ENCODE results near the gene SCARF1. TPM values are rescaled to one million over a fixed set of nuclear protein-coding genes. Genes with fewer than 3 reads are reported as not detected.

SCARF1 gene
- total RNA-seq, 1 experiment from 2014 or later: 0.40 TPM

DNA sequence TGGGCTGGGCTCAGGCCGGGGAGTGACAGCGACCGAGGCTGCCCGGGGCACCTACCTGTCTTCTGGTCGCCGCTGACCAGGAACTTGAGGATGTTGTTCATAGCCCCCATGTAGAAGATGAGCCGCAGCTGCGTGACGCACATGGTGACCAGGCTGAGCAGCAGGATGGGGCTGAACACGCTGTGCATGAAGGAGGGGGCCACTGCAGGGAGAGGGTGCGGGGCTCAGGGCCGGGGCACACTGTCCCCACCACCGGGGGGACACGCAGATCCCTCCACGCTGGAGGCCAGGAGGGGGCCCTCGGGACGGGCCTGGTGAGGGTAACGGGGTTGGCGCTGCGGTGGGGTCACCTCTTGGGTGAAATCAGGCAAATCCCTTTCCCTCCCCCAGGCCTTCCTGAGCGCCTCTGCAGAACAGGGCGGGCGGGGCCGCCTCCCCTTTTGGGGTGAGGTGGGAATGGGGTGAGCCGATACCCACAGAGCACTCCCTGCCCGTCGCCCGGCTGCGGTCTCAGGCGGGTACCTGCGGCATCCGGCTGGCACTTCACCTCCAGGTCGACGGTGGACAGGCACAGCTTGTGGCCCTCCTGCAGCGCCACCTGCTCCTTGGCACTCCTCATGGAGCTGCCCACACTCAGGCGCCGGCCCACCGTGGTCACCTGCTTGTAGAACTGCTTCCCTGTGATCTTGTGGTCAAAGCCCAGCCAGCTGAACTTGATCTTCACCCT is 54.6 kb downstream of the SCARF1 start:
- H3K27me3 Mint-ChIP-seq (ENCODE audit: insufficient read depth, unreplicated experiment): no peaks in the 10 kb centered on the region
- no peaks in the 10 kb centered on the region for H3K9me3 Mint-ChIP-seq (ENCODE audit: unreplicated experiment)
- BruUV-seq (replicated peaks): no TSS peak
- H3K36me3 Mint-ChIP-seq (ENCODE audit: insufficient read depth, unreplicated experiment): no peaks in the 10 kb centered on the region
- no peak for DNase-seq (ENCODE audit: unreplicated experiment)
- H3K4me1 Mint-ChIP-seq (ENCODE audit: insufficient read depth, unreplicated experiment): peaks cover 11% of the 10 kb centered on the region
- ChIA-PET POLR2A (interaction anchor here (0.6 to 2.9 kb wide), 8 partner anchors 14 to 124 kb away, joined by 3 to 21 read pairs (median 4); partner anchors contain the start of genes RILP and SLC43A2), CTCF (interaction anchor here (0.9 kb wide), 1 partner anchor 32 kb away, joined by 3 read pairs; no protein-coding TSS in a partner anchor)
- intact Hi-C loops (cut with micrococcal nuclease): loop anchor here (5.0 kb wide), 1 partner anchor 36 kb away; the partner anchor contains the start of gene SLC43A2
- H3K27ac Mint-ChIP-seq (ENCODE audit: low read depth, unreplicated experiment): peak overlapping the region; percentile 64
- H3K4me3 Mint-ChIP-seq (ENCODE audit: unreplicated experiment): peak overlapping the region; percentile 52
- TF ChIP-seq, protein P1, sequence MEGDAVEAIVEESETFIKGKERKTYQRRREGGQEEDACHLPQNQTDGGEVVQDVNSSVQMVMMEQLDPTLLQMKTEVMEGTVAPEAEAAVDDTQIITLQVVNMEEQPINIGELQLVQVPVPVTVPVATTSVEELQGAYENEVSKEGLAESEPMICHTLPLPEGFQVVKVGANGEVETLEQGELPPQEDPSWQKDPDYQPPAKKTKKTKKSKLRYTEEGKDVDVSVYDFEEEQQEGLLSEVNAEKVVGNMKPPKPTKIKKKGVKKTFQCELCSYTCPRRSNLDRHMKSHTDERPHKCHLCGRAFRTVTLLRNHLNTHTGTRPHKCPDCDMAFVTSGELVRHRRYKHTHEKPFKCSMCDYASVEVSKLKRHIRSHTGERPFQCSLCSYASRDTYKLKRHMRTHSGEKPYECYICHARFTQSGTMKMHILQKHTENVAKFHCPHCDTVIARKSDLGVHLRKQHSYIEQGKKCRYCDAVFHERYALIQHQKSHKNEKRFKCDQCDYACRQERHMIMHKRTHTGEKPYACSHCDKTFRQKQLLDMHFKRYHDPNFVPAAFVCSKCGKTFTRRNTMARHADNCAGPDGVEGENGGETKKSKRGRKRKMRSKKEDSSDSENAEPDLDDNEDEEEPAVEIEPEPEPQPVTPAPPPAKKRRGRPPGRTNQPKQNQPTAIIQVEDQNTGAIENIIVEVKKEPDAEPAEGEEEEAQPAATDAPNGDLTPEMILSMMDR (IDR thresholded peaks at IDR 0.05; ENCODE audit: unreplicated experiment): no peak

DNA sequence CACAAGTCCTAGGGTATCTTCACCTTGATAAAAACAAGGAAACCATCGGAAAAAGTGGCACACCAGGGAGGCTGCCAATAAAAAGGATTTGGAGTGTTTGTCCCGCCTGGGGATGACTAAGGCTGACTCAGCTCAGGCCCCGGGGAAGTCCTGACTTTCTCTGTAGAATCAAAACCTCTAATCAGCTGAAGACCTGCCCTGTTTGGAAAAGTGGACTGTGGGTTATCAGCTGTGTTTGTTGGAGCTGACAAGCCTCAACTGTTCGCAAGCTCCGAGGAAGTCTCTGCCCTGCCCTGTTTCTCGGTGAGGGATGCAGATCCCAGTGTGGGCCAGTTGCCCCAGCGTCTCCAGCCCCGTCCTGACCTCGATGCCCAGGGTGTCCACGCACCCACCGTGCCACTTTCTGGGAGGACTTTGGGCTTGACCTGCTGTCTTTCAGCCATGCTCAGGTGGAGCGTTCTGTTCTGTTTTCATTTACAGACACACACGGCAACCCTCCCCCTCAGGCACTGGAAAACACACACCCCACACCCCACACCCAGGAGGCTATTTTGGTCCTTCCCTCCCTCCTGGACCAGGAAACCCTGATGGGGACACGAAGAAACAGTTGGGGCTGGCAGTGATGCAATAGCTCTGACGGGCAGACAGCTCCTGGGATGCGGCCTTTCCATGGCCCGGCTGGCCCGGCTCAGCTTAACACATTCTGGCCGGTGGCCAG is 55.3 kb downstream of the SCARF1 start:
- Mint-ChIP-seq H3K27ac (ENCODE audit: low read depth, unreplicated experiment) (peak overlapping the region; percentile 64), H3K27me3 (ENCODE audit: insufficient read depth, unreplicated experiment) (no peaks in the 10 kb centered on the region), H3K36me3 (ENCODE audit: insufficient read depth, unreplicated experiment) (no peaks in the 10 kb centered on the region), H3K9me3 (ENCODE audit: unreplicated experiment) (no peaks in the 10 kb centered on the region), H3K4me3 (ENCODE audit: unreplicated experiment) (peak overlapping the region; percentile 52), H3K4me1 (ENCODE audit: insufficient read depth, unreplicated experiment) (peaks cover 11% of the 10 kb centered on the region)
- intact Hi-C loops (cut with micrococcal nuclease): loop anchor here (5.0 kb wide), 1 partner anchor 37 kb away; the partner anchor contains the start of gene SLC43A2
- POLR2A ChIA-PET: interaction anchor here (0.6 to 2.9 kb wide), 11 partner anchors 8 to 127 kb away, joined by 3 to 21 read pairs (median 3); partner anchors contain the start of genes RILP and SLC43A2
- no TSS peak for BruUV-seq (replicated peaks)
- CTCF ChIA-PET: interaction anchor here (0.6 to 0.9 kb wide), 6 partner anchors 11 to 941 kb away, joined by 3 to 4 read pairs (median 3); no protein-coding TSS in a partner anchor
- peak; percentile 94 for DNase-seq (ENCODE audit: unreplicated experiment)
- TF ChIP-seq, protein P1 (IDR thresholded peaks at IDR 0.05; ENCODE audit: unreplicated experiment): no peak

DNA sequence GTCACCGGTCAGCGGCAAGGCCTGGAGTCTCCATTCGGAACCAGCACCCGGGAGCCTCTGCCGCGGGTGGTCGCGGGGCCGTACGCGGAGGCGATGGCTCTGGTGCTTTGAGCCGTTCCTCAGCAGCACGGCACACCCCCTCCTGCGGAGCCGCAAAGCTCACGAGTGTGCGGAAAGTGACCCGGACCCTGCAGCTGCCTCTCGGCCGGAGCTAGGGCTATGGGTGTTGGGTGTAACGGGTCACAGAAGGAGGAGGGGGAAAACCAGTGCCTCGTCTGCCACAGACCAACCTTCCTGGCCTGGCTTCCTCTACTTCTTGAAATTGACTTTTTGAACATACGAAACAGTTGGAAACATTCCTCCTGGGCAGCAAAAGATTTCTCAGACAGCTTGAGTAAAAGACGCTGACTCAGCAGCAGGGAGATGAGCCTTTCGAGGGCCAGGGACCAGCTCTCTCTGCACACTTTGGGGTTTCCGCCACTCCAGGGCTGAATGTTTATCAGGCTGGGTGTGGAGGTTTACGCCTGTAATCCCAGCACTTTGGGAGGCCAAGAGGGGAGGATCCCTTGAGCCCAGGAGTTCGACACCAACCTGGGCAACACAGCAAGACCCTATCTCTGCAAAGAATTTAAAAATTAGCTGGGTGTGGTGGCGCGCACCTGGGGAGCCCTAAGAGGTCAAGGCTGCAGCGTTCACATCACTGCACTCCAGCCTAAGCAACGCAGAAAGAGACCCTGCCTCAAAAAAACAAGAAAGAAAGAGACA is 56.5 kb downstream of the SCARF1 start:
- Mint-ChIP-seq H3K27ac (ENCODE audit: low read depth, unreplicated experiment) (no peak overlapping the region), H3K4me3 (ENCODE audit: unreplicated experiment) (no peak overlapping the region), H3K27me3 (ENCODE audit: insufficient read depth, unreplicated experiment) (no peaks in the 10 kb centered on the region), H3K9me3 (ENCODE audit: unreplicated experiment) (no peaks in the 10 kb centered on the region), H3K36me3 (ENCODE audit: insufficient read depth, unreplicated experiment) (no peaks in the 10 kb centered on the region), H3K4me1 (ENCODE audit: insufficient read depth, unreplicated experiment) (peaks cover 11% of the 10 kb centered on the region)
- ChIA-PET CTCF (interaction anchor here (0.6 to 1.5 kb wide), 4 partner anchors 9 to 35 kb away, joined by 3 to 6 read pairs (median 3); no protein-coding TSS in a partner anchor), POLR2A (interaction anchor here (0.6 to 2.9 kb wide), 7 partner anchors 12 to 136 kb away, joined by 3 to 21 read pairs (median 5); partner anchors contain the start of genes PITPNA and WDR81)
- intact Hi-C loops (cut with micrococcal nuclease): no loop called here
- peak; percentile 46 for DNase-seq (ENCODE audit: unreplicated experiment)
- TF ChIP-seq, protein P1 (IDR thresholded peaks at IDR 0.05; ENCODE audit: unreplicated experiment): no peak
- no TSS peak for BruUV-seq (replicated peaks)
